Stimulated activated CD4-positive, alpha-beta T cell treated with anti-CD3 and anti-CD28 coated beads, Interleukin-2, amount 100 ng/mL, for 48 hours (primary cell): Measurements from ENCODE around the gene TRABD2B.

ENCODE experiments used
- DNase-seq, 2 donors: peaks; one replicate each; pipeline ENCODE4 v3.0.0-alpha.2; 2020

Gene TRABD2B

GRCh38 chr1:47997289-47998200 is at the start of gene TRABD2B:
TSS of gene TRABD2B (minus strand) at chr1:47997385.
- DNase-seq, result peak; percentile 62 to 75

DNA sequence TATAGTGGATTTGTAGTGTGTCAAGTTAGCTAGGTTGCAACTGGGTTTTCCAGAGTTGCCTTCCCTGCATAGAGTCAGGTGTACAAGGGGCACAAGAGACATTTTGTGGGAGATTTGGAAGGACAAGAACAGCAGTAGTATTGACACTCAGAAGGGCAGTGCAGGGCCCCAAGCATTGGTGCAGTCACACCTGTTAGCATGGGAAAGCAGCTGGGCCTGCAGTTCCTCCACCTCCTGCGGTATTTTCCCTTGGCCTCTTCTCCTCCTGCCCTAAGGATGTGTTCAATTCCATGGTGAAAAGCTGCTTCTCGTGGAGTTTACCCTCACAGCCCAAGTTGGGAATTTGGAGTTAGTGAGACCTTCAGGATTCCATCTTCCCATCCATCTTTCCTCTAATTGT is 47.1 kb upstream of the TRABD2B start:
- DNase-seq, result no peak

- DNase-seq, result no peak
These were observed 46.4 kb upstream of the TRABD2B start for GRCh38 chr1:48043622-48044021.

DNA sequence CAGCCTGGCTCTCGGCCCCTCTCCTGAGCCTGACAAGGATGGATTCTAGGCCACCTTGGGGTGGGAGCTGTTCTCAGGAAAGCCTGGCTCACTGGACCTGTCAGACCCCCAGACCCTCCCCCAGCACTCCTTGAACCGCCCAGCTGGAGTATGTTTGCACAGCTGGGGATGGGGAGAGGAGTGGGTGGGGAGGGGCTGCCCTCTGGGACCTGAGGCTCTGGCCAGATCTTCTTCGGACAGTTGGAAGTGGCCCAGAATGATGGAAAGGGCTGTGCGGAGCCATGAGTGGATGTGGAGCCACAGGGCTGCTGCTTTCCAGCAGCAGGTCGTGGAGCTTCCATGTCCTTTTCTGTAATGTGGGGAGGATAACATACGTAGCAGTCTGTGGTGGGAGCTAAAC is 43.0 kb upstream of the TRABD2B start:
- no peak for DNase-seq

DNA sequence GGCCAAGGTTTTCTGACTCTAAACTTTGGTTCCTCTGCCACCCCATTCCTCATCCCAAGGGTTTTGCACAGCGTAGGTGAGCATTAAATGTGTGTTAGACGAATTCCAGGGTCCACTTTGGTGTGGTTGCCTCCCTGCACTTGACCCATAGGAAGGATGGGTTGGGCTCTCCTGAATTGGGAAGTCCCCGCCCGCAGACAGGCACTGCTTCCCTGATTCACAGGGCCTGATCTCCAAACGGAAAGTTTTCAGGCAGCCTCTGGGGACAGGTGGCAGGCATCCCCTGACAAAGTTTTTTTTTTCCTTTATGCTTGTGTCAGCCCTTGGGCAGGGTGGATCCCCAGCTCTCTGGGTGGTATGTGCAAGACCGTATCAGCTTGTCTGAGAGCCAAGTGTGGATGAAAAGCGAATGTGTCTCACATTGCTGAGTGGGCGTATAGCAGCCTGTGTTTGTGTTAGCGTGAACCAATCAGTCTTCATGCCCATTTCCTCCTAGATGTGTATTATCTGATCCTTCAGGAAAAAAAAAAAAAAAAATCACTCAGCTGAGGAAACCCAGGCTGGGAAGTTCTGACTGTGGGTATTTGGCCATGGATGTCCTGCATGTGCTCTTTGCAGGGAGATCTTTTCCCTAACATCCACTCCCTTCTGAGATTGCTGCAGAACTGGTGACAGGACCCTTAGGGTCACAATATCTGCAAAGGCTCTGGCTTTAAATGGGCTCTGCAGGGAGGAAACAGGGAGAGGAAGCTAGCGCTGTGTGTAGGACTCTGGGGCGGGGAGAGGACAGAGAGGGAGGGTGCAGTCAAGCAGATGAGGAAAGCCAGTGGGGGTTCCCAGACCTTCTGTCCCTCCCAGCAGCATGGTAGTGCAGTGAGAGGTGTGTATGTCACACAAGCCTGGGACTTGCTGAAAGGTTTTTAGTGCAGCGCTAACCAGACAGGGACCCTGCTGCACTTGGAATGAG is 42.2 kb upstream of the TRABD2B start:
- no peak for DNase-seq

DNA sequence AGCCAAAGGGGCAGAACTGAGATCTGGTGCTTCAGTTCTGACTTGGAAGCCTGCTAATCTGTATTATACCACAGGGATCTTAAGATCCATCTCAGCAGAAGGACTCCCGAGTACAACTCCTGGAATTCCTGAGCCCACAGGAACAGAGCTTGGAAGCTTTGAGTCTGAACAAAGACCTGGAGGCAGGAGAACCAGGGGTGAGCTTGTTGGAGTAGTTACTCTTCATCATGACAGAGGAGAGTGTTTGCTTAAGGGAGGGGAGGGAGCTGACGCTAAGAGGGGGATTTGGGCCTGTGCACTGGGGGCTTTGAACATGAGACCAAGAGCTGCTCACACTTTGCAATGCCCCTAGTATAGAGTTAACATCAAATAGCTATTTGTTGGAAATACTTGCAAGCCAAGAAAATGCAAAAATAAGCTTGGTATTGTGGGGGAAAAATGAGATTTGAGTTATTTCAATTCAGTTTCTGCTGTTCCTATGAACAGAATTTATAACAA is 41.1 kb upstream of the TRABD2B start:
- DNase-seq, result no peak

GRCh38 chr1:48036710-48037355 is 39.6 kb upstream of the TRABD2B start:
- no peak for DNase-seq

DNA sequence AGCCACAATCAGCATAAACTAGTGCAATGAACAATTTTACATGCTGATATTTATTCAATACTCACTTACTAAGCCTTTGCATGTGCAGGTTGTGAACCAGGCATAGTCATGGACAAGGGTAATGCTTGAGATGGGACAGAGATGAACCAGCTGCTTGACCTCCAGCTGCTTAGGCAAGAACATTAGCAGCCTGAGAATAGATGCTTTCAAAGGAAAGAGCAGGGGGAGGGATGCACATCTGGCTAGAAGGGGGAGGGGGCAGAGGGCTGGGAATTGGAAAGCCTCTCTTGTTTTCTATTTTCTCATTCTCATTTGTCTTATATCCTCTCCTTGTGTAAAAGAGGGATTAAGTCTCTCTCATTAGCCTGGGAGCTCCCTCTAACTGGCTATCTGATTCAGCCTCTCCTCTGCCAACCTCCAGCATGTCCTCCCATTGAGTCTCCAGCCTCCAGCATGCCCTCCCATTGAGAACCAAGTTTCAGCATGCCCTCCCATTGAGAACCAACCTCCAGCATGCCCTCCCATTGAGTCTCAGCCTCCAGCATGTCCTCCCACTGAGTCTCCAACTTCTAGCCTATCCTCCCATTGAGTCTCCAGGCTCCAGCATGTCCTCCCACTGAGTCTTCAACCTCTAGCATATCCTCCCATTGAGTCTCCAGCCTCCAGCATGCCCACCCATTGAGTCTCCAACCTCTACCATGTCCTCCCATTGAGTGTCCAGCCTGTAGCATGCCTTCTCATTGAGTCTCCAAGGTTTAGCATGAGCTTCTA is 38.4 kb upstream of the TRABD2B start:
- DNase-seq, result no peak

- DNase-seq, result no peak
These were observed 36.4 kb upstream of the TRABD2B start for GRCh38 chr1:48033495-48034045.

- no peak for DNase-seq
These were observed 34.5 kb upstream of the TRABD2B start for GRCh38 chr1:48031676-48032075.

- DNase-seq, result no peak
These were observed 33.6 kb upstream of the TRABD2B start for GRCh38 chr1:48030696-48031365.

GRCh38 chr1:48030211-48030610 is 33.0 kb upstream of the TRABD2B start:
- DNase-seq, result no peak

GRCh38 chr1:48028218-48029069 is 31.3 kb upstream of the TRABD2B start:
- no peak for DNase-seq

DNA sequence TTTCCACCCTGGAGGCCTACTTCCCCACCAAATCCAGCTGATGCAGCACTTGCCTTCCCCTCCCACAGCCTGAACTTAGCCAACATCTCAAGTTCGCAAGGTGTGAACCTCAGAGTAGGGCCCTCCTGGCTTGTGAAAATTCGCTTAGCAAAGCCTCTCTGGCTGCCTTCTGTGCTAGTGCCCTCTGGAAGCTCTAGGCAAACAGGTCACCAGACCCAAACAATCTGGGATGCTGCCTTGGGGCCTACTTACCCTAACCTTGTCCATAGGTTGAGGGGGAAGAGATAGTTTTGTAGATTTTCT is 30.3 kb upstream of the TRABD2B start:
- DNase-seq, result no peak

- DNase-seq, result no peak
These were observed 29.7 kb upstream of the TRABD2B start for GRCh38 chr1:48026701-48027532.

DNA sequence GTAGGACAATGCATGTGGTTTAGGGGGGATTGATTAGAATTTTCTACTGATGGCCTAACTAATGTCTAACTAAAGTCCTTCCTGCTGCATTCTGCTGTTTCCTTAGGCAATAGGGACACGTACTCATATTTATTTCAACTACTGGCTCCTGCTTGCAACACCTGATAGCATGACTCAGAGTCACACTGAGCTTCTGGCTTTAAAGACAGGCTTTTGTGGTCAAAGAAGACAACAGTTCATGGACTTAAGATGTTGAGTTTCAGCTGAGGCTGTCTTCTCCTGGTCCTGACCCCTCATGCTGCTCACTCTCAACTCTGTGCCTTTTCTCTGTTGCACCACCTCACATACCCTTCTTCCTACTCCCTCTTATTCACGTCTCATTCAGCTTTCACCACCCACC is 29.1 kb upstream of the TRABD2B start:
- no peak for DNase-seq

GRCh38 chr1:48025076-48025475 is 27.9 kb upstream of the TRABD2B start:
- no peak for DNase-seq

DNA sequence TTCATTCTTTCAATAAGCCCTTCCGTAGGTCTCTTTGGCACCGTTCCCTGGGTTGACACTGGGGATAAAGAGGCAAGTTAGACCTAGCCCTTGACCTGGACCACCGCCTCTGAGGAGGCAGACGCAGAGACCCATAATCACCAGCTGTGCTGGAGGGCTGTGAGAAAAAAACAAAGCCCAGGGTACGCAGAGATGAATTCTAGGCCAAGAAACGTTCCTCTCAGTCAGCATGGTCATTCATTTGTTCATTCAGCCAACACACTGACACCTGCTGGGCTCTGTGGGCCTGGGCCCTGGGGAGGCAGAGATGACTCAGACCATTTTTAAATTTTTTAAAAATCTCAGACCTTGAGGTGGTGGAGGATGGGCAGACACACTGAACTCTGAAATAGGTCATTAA is 26.3 kb upstream of the TRABD2B start:
- DNase-seq, result no peak

DNA sequence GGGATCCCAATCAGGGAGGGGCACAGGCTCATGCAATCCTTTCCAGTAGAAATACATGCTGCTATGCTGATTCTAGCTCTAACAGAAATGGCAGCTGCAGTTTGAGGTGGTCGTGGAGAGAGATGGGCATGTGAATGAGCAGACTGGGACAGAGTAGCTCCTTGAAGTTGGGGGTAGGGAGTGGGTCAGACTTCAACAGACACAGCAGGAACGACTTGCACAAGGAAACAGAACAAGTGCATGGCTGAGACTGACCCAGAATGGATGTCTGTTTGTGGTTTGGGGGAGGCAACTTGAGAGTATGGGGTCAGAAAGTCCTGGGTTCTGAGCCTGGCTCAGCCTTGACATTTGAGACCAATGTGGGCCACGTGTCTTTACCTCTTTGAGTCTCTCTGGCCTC is 25.1 kb upstream of the TRABD2B start:
- no peak for DNase-seq

DNA sequence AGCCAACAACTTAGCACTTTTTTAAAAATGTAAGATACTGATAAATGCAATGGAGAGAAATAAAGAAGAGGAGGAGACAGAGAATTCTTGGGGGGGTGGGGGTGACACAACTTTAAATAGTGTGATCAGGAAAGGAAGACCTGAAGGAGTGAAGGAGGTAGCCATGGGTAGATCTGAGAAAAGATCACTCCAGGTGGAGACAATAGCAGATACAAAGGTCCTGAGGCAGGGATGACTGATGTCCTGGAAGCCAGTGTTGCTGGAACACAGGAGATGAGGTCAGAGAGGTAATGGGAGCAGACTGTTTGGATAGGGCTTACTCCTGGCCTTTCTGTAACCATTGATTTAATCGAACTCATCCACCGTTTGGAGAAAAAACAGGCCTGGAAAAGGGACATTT is 24.6 kb upstream of the TRABD2B start:
- no peak for DNase-seq
